ENCODE measurements around the gene DRG2.

DNA sequence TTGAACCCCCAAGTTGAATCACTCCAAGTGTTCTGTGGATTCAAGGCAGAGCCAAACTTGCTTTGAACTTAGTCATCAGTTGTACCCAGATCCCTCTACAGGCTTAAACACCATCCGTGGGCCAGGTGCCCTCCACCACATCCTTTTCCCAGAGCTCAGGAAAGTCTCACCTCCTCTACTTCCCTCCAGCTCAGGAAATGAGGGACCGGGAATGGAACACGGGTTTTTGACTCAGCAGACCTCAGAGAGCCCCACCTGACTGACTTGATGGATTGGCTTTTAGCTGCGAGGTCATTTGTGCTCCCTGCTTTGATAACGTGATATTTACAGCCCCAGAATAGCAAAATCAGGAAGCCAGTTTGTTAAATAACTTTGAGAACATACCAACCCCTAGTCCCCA is 28.5 kb upstream of the DRG2 start:
- no peak for TF ChIP-seq POLR2A (IDR thresholded peaks at IDR 0.05)
- TF ChIP-seq, protein P1, sequence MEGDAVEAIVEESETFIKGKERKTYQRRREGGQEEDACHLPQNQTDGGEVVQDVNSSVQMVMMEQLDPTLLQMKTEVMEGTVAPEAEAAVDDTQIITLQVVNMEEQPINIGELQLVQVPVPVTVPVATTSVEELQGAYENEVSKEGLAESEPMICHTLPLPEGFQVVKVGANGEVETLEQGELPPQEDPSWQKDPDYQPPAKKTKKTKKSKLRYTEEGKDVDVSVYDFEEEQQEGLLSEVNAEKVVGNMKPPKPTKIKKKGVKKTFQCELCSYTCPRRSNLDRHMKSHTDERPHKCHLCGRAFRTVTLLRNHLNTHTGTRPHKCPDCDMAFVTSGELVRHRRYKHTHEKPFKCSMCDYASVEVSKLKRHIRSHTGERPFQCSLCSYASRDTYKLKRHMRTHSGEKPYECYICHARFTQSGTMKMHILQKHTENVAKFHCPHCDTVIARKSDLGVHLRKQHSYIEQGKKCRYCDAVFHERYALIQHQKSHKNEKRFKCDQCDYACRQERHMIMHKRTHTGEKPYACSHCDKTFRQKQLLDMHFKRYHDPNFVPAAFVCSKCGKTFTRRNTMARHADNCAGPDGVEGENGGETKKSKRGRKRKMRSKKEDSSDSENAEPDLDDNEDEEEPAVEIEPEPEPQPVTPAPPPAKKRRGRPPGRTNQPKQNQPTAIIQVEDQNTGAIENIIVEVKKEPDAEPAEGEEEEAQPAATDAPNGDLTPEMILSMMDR (IDR thresholded peaks at IDR 0.05) = no peak

All from body of pancreas (tissue), 4 donors.